Brain microvascular endothelial cell (primary cell): ENCODE data around the gene UBE2G1.
"Not testable (repeated sequence)": the region's sequence is repeated elsewhere in the genome, so short reads cannot be mapped to it uniquely, and the experiment has no call there.

Experiments used
- DNase-seq: peaks from one replicate; pipeline ENCODE4 v3.0.0-alpha.2; 2020
- H3K27ac ChIP-seq: fragments of 250-450 bp; sonication (Bioruptor Pico); 2 replicates; pipeline ENCODE4 v1.5.1; 2020; ENCODE audit warnings: mild to moderate bottlenecking, moderate library complexity
- H3K27me3 ChIP-seq: fragments of 250-450 bp; sonication (Bioruptor Pico); replicated peaks from 2 replicates; pipeline ENCODE4 v1.5.1; 2020; ENCODE audit warnings: mild to moderate bottlenecking
- H3K36me3 ChIP-seq: fragments of 250-450 bp; sonication (Bioruptor Pico); replicated peaks from 2 replicates; pipeline ENCODE4 v1.5.1; 2020; ENCODE audit warnings: mild to moderate bottlenecking
- H3K4me3 ChIP-seq: 2 replicates; pipeline ENCODE4 v1.5.1; 2011; ENCODE audit warnings: low read depth, mild to moderate bottlenecking, control low read depth, low read length, moderate library complexity
- in situ Hi-C: cut with HindIII; loops from 2 replicates; pipeline ENCODE4 v1.10.0; 2017; ENCODE audit warnings: low sequenced_read_pairs, low pct_ligation_motif_present
- TF ChIP-seq, protein P1 (sequence below): IDR thresholded peaks from 2 replicates; pipeline ENCODE4 v1.5.1; 2011; ENCODE audit warnings: low read depth, mild to moderate bottlenecking, moderate library complexity, low read length, control low read depth, inconsistent platforms; ENCODE audit errors: missing control alignments

UBE2G1 gene

DNA sequence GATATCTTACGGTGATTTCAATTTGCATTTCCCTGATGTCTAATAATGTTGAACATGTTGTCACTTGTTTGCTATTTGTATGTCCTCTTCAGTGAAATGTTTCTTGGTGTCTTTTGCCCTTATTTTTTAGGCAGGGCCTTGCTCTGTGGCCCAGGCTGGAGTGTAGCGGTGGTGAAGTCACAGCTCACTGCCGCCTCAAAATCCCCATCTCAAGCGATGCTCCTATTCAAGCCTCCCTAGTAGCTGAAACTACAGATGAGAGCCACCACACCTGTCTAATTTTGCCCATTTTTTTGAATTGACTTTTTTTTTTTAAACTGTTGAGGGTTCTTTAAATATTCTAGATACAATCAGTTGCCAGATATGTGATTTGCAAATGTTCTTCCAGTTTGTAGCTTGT lies 8.3 kb downstream of the UBE2G1 start:
- no peaks in the 10 kb centered on the region for H3K27me3 ChIP-seq
- H3K27ac ChIP-seq: no peak overlapping the region
- no peak overlapping the region for H3K4me3 ChIP-seq
- DNase-seq: no peak
- in situ Hi-C loops: no loop called here
- no peaks in the 10 kb centered on the region for H3K36me3 ChIP-seq
- TF ChIP-seq, protein P1, sequence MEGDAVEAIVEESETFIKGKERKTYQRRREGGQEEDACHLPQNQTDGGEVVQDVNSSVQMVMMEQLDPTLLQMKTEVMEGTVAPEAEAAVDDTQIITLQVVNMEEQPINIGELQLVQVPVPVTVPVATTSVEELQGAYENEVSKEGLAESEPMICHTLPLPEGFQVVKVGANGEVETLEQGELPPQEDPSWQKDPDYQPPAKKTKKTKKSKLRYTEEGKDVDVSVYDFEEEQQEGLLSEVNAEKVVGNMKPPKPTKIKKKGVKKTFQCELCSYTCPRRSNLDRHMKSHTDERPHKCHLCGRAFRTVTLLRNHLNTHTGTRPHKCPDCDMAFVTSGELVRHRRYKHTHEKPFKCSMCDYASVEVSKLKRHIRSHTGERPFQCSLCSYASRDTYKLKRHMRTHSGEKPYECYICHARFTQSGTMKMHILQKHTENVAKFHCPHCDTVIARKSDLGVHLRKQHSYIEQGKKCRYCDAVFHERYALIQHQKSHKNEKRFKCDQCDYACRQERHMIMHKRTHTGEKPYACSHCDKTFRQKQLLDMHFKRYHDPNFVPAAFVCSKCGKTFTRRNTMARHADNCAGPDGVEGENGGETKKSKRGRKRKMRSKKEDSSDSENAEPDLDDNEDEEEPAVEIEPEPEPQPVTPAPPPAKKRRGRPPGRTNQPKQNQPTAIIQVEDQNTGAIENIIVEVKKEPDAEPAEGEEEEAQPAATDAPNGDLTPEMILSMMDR: no peak

DNA sequence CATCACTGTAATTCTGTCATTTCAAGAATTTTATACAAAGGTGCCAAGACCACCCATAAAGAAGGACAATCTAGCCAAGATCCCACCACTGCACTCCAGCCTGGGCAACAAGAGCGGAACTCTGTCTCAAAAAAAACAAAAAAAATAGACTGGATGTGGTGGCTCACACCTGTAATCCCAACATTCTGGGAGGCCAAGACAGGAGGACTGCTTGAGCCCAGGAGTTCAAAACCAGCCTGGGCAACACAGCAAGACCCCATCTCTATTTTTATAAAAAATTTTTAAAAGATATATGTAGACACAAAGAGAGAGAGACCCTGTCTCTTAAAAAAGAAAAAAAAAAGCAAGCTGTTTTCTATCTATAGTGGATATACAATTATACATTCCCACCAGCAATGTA lies 8.8 kb downstream of the UBE2G1 start:
- Histone ChIP-seq H3K27ac (no peak overlapping the region), H3K27me3 (no peaks in the 10 kb centered on the region), H3K4me3 (no peak overlapping the region), H3K36me3 (no peaks in the 10 kb centered on the region)
- no peak for DNase-seq
- in situ Hi-C loops: no loop called here
- TF ChIP-seq, protein P1: no peak

DNA sequence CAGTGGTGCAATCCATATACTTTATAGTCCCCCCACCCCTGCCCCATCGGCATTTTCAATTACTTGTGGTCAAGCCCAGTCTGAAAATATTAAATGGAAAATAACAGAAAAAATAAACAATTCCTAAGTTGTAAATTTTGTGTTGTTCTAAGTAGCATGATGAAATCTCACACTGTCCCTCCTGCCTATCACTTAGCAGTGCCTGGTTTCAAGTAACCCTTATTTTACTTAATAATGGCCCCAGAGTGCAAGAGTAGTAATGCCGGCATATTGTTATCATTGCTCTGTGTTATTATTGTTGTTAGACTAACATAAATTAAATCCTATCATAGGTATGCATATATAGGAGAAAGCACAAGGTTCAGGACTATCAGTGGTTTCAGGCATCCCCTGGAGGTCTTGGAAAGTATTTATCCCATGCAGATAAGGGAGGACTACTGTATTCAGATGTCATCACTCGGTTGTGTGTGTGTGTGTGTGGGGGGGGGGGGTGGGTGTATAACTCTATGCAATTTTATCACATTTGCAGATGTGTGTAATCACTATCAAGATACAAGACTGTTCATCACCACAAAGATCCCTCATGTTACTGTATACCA lies 9.3 kb downstream of the UBE2G1 start:
- H3K27me3 ChIP-seq: no peaks in the 10 kb centered on the region
- H3K27ac ChIP-seq: no peak overlapping the region
- DNase-seq: no peak
- H3K4me3 ChIP-seq: no peak overlapping the region
- in situ Hi-C loops: no loop called here
- no peaks in the 10 kb centered on the region for H3K36me3 ChIP-seq
- TF ChIP-seq, protein P1: no peak

DNA sequence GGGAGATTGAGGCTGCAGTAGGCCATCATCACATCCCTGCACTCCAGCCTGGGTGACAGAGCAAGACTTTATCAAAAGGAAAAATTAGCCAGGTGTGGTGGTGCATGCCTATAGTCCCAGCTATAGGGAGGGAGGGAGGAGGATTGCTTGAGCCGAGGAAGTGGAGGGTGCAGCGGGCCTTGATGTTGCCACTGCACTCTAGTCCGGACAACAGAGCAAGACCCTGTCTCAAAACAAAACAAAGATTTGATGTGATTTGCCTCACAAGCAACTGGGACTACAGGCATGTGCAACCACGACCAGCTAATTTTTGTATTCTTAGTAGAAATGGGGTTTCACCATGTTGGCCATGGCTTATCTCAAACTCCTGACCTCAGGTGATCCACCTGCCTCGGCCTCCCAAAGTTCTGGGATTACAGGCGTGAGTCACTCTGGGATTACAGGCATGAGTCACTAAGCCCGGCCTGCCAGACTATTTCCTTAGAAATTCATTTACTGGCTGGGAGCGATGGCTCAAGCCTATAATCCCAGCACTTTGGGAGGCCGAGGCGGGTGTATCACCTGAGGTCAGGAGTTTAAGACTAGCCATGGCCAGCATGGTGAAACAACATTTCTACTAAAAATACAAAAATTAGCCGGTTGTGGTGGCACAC lies 11.5 kb downstream of the UBE2G1 start:
- no peak for DNase-seq
- Histone ChIP-seq H3K27me3 (no peaks in the 10 kb centered on the region), H3K36me3 (no peaks in the 10 kb centered on the region), H3K4me3 (no peak overlapping the region), H3K27ac (no peak overlapping the region)
- in situ Hi-C loops: no loop called here
- TF ChIP-seq, protein P1: no peak

DNA sequence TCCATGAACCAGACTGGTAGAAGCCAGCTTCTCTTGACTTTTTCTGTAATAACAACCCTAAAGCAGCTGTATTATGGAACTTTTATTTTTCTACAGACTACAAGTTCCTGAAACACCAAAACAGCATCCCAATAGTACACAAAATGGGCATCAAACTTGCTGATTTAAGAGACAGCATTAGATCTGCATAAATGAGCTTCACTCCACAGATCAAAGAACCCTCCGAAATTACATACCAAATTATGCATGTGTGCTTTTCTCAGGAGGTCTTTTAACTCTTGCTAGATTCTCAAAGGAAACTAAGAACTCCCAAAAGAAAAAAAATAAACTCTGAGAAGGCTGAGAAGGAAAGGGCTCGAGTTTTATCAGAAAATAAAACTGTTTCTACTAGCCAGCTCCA lies 12.3 kb downstream of the UBE2G1 start:
- TF ChIP-seq, protein P1: no peak
- H3K27ac ChIP-seq: no peak overlapping the region
- H3K36me3 ChIP-seq: no peaks in the 10 kb centered on the region
- H3K27me3 ChIP-seq: no peaks in the 10 kb centered on the region
- in situ Hi-C loops: no loop called here
- no peak for DNase-seq
- H3K4me3 ChIP-seq: no peak overlapping the region

DNA sequence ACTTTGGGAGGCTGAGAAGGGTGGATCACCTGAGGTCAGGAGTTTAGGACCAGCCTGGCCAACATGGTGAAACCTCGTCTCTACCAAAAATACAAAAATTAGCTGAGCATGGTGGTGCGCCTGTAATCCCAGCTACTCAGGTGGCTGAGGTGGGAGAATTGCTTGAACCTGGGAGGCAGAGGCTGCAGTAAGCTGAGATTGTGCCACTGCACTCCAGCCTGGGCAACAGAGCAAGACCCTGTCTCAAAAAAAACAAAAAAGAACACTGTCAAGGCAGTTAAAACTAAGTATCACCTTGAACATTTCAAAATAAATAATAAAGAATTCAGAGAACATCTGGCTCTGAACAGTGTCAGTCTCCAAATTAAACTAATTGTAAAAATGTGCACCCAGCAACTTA lies 16.3 kb downstream of the UBE2G1 start:
- H3K4me3 ChIP-seq, DNase-seq, H3K27ac ChIP-seq, H3K27me3 ChIP-seq, in situ Hi-C loops, H3K36me3 ChIP-seq: not testable (repeated sequence)
